GM23338 (cell line): ENCODE data around the gene XPO6. TPM values are rescaled to one million over a fixed set of nuclear protein-coding genes. Genes with fewer than 3 reads are reported as not detected.

Source experiments
- ATAC-seq: fragments of 200-7000 bp; cut with Tn5 transposase; 3 replicates; pipeline ENCODE4 v1.9.1; 2020
- DNase-seq: peaks from one replicate; pipeline ENCODE4 v3.0.0-alpha.2; 2015; ENCODE audit warnings: low spot score
- H2AFZ ChIP-seq: fragments of 200-600 bp; sonication (generic); 2 replicates; pipeline ENCODE4 v1.8.0; 2016; ENCODE audit warnings: antibody characterized with exemption, mild to moderate bottlenecking, moderate library complexity
- H3F3A ChIP-seq: fragments of 200-600 bp; sonication (generic); replicated peaks from 2 replicates; pipeline ENCODE4 v1.8.0; 2017; ENCODE audit warnings: antibody characterized with exemption, mixed run types, low read depth
- H3K27ac ChIP-seq: fragments of 200-600 bp; sonication (generic); 2 replicates; pipeline ENCODE4 v1.6.1; 2016; ENCODE audit warnings: low read depth
- H3K27me3 ChIP-seq: fragments of 200-600 bp; sonication (generic); 2 replicates; pipeline ENCODE4 v1.8.0; 2016; ENCODE audit warnings: mild to moderate bottlenecking, mixed run types, moderate library complexity; ENCODE audit not compliant: insufficient read depth
- H3K36me3 ChIP-seq: fragments of 200-600 bp; sonication (generic); 2 replicates; pipeline ENCODE4 v1.8.0; 2016; ENCODE audit warnings: mild to moderate bottlenecking; ENCODE audit not compliant: insufficient read depth
- H3K4me1 ChIP-seq: fragments of 200-600 bp; sonication (generic); 2 replicates; pipeline ENCODE4 v1.8.0; 2016; ENCODE audit warnings: mild to moderate bottlenecking, moderate library complexity; ENCODE audit not compliant: insufficient read depth
- H3K4me2 ChIP-seq: fragments of 200-600 bp; sonication (generic); 2 replicates; pipeline ENCODE4 v1.7.1; 2017; ENCODE audit warnings: mixed run types
- H3K4me3 ChIP-seq: fragments of 200-600 bp; sonication (generic); 2 replicates; pipeline ENCODE4 v1.6.1; 2016; ENCODE audit warnings: mixed run types
- H3K79me2 ChIP-seq: fragments of 200-600 bp; sonication (generic); replicated peaks from 2 replicates; pipeline ENCODE4 v1.8.0; 2017; ENCODE audit warnings: mild to moderate bottlenecking; ENCODE audit not compliant: insufficient read depth
- H3K9me2 ChIP-seq: fragments of 200-600 bp; sonication (generic); 2 replicates; pipeline ENCODE4 v1.8.0; 2017; ENCODE audit not compliant: insufficient read depth
- H4K20me1 ChIP-seq: fragments of 200-600 bp; sonication (generic); replicated peaks from 2 replicates; pipeline ENCODE4 v1.8.0; 2017; ENCODE audit warnings: mild to moderate bottlenecking; ENCODE audit not compliant: insufficient read depth
- H3K27ac Mint-ChIP-seq: 2 replicates; pipeline ENCODE4 v1.8.0; 2020; ENCODE audit warnings: inconsistent platforms, mild to moderate bottlenecking, moderate library complexity, mixed read lengths
- H3K27me3 Mint-ChIP-seq: 3 replicates; pipeline ENCODE4 v1.8.0; 2022; ENCODE audit warnings: low read depth, mild to moderate bottlenecking, moderate library complexity, mixed read lengths, inconsistent platforms; ENCODE audit not compliant: insufficient read depth, poor library complexity
- H3K36me3 Mint-ChIP-seq: 3 replicates; pipeline ENCODE4 v1.8.0; 2021; ENCODE audit warnings: low read depth, mild to moderate bottlenecking, inconsistent platforms, moderate library complexity, mixed read lengths
- H3K4me1 Mint-ChIP-seq: 3 replicates; pipeline ENCODE4 v1.8.0; 2020; ENCODE audit warnings: mild to moderate bottlenecking, inconsistent platforms, mixed read lengths
- H3K4me3 Mint-ChIP-seq: 3 replicates; pipeline ENCODE4 v1.8.0; 2021; ENCODE audit warnings: moderate library complexity, mild to moderate bottlenecking, inconsistent platforms, mixed read lengths
- H3K9me3 Mint-ChIP-seq: 3 replicates; pipeline ENCODE4 v1.8.0; 2020; ENCODE audit warnings: moderate library complexity, mild to moderate bottlenecking, inconsistent platforms, mixed read lengths
- ETS1 ChIP-seq: IDR thresholded peaks from 2 replicates; pipeline ENCODE4 v1.6.1; 2016; ENCODE audit warnings: antibody characterized with exemption
- EZH2phosphoT487 ChIP-seq: fragments of 200-600 bp; sonication (generic); IDR thresholded peaks from one replicate; pipeline ENCODE4 v1.8.1; 2018; ENCODE audit warnings: antibody characterized with exemption; ENCODE audit not compliant: unreplicated experiment
- JUNB ChIP-seq: IDR thresholded peaks from one replicate; pipeline ENCODE4 v1.6.1; 2016; ENCODE audit warnings: antibody characterized with exemption; ENCODE audit not compliant: unreplicated experiment
- NANOG ChIP-seq: IDR thresholded peaks from 2 replicates; pipeline ENCODE4 v1.6.1; 2016; ENCODE audit warnings: antibody characterized with exemption, borderline replicate concordance
- POLR2AphosphoS5 ChIP-seq: IDR thresholded peaks from 2 replicates; pipeline ENCODE4 v1.6.1; 2016; ENCODE audit warnings: antibody characterized with exemption, low read depth
- REST ChIP-seq: IDR thresholded peaks from one replicate; pipeline ENCODE4 v1.6.1; 2018; ENCODE audit warnings: antibody characterized with exemption; ENCODE audit not compliant: unreplicated experiment
- STAT1 ChIP-seq: IDR thresholded peaks from one replicate; pipeline ENCODE4 v1.6.1; 2016; ENCODE audit warnings: antibody characterized with exemption; ENCODE audit not compliant: unreplicated experiment
- ZNF331 ChIP-seq: fragments of 250-450 bp; sonication (Bioruptor Pico); IDR thresholded peaks from 2 replicates; pipeline ENCODE4 v1.5.0; 2020; ENCODE audit warnings: low read depth, mild to moderate bottlenecking, moderate library complexity
- polyA plus RNA-seq: library from polyadenylated mRNA; unstranded; fragments of >200 nt; fragmentation: Nextera tagmentation; extraction: Ambion mirVana; gene quantifications from 2 replicates; pipeline ENCODE4 v1.2.1, GENCODE V29; 2016
- total RNA-seq: library from RNA; depleted of rRNA; stranded (reverse); fragments of >200 nt; shearing (Covaris generic); gene quantifications from 2 replicates; pipeline ENCODE4 v1.2.3, GENCODE V29; 2014
- TF ChIP-seq, protein P1 (sequence below), 2 experiments: fragments of 200-600 bp in 1 of 2; sonication (generic) in 1 of 2; conservative IDR thresholded peaks; 2 replicates each; pipeline versions ENCODE4 v1.5.1 to v1.6.1; 2016 to 2017; ENCODE audit warnings: antibody characterized with exemption in 2 of 2, low read depth in 2 of 2, mild to moderate bottlenecking in 2 of 2, moderate library complexity in 1 of 2

Gene XPO6
- total and polyA plus RNA-seq, 2 experiments from 2014 or later, result 83.9 to 178 TPM

DNA sequence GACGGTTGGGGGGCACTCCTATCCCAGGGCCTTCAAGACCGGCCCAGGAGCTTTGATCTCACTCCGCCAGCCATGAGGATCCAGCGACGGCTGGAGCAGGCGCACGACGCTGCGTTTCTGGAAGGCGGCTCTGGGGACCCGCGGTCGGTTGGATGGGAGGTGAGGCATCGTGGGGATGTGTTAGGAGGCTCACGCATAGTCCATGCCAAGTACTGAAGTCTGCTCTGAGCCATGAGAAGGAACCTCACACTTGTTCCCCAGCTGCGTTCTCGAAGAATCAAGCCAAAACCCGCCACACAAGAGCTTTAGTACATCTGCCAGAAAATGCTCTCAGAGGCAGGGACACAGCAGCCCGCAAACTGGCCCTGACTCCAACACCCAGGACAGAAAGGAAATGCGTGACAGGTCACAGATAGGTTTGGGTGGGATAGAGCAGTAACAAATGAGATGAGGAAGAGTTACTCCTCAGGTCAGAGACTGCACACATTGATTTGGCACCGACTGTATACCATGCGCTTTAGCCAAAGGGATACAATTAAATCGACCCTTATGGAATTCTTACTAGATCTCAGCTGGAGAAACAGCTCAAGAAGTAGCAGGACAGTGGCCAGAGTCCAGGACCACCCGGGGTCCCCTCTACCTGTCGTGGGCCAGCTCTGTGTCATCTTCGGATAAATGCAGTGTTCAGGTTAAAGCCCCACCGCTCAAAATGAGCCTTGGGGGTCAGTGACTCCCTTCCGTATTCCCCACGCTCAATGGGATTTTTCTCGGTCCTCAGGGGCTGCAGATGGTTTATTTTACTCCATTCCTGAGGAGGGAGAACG lies 141.6 kb downstream of the XPO6 start (continued):
- no peak for TF ChIP-seq STAT1

- Histone ChIP-seq H3K79me2 (no peaks in the 10 kb centered on the region), H3K4me2 (no peak overlapping the region), H4K20me1 (no peaks in the 10 kb centered on the region), H3K4me1 (no peaks in the 10 kb centered on the region), H3K9me2 (no peaks in the 10 kb centered on the region), H3K4me3 (no peak overlapping the region), H3F3A (no peaks in the 10 kb centered on the region), H2AFZ (no peak overlapping the region), H3K36me3 (no peaks in the 10 kb centered on the region), H3K27ac (no peak overlapping the region), H3K27me3 (peaks cover 18% of the 10 kb centered on the region)
- no peaks in the 10 kb centered on the region for H3K4me1 Mint-ChIP-seq
- no peak overlapping the region for H3K27ac Mint-ChIP-seq
- H3K27me3 Mint-ChIP-seq, result peaks cover 16% of the 10 kb centered on the region
- no peak for ATAC-seq
- H3K4me3 Mint-ChIP-seq, result no peak overlapping the region
- DNase-seq, result no peak
- TF ChIP-seq NANOG (no peak), EZH2phosphoT487 (no peak), POLR2AphosphoS5 (no peak), REST (no peak)
- TF ChIP-seq, protein P1, sequence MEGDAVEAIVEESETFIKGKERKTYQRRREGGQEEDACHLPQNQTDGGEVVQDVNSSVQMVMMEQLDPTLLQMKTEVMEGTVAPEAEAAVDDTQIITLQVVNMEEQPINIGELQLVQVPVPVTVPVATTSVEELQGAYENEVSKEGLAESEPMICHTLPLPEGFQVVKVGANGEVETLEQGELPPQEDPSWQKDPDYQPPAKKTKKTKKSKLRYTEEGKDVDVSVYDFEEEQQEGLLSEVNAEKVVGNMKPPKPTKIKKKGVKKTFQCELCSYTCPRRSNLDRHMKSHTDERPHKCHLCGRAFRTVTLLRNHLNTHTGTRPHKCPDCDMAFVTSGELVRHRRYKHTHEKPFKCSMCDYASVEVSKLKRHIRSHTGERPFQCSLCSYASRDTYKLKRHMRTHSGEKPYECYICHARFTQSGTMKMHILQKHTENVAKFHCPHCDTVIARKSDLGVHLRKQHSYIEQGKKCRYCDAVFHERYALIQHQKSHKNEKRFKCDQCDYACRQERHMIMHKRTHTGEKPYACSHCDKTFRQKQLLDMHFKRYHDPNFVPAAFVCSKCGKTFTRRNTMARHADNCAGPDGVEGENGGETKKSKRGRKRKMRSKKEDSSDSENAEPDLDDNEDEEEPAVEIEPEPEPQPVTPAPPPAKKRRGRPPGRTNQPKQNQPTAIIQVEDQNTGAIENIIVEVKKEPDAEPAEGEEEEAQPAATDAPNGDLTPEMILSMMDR (conservative IDR thresholded peaks at IDR 0.05; ENCODE audit: low read depth in 2 of 2), result no peak
- no peaks in the 10 kb centered on the region for H3K36me3 Mint-ChIP-seq
- H3K9me3 Mint-ChIP-seq, result no peaks in the 10 kb centered on the region
Observed at GRCh38 chr16:28068976-28069375, 142.8 kb downstream of the XPO6 start.

DNA sequence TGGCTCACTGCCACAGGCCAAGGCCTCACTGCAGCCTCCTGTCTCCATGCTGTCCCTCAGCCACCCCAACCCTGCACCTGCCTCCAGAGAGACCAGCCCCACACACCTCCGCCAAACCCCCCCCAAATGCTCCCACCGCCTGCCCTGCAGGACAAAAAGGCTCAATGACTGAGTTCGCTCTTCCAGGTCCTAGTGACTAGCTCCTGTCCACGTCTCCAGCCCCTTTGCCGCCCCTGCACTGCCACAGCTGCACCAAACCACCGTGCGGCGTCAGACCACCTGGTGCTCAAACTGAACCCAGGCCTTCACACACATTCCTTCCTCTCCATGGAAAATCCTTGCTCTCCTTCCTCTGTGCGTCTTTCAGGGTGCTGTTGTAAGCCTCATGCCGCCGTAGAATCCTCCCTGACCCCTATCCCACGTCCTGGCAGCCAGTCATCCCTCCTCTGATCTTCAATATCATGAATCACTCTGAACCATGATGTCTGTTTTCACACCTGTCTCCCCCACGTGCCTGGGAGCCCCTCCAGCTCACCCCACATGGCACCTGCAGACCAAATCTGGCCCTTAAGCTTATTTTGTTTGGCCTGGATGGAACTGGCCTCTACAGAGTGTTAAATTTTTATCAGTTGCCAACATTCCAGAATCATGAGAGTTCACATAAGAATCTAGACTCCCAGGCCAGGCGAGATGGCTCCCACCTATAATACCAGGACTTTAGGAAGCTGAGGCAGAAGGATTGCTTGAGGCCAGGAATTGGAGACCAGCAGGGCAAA lies 144.0 kb downstream of the XPO6 start:
- Mint-ChIP-seq H3K4me1 (no peaks in the 10 kb centered on the region), H3K9me3 (no peaks in the 10 kb centered on the region), H3K36me3 (no peaks in the 10 kb centered on the region), H3K27ac (no peak overlapping the region), H3K27me3 (peaks cover 19% of the 10 kb centered on the region), H3K4me3 (no peak overlapping the region)
- Histone ChIP-seq H3K4me2 (no peak overlapping the region), H3K79me2 (no peaks in the 10 kb centered on the region), H3K27me3 (peaks cover 28% of the 10 kb centered on the region), H3K4me3 (no peak overlapping the region), H3K36me3 (no peaks in the 10 kb centered on the region), H3K9me2 (no peaks in the 10 kb centered on the region), H3K4me1 (no peaks in the 10 kb centered on the region), H4K20me1 (no peaks in the 10 kb centered on the region), H3K27ac (no peak overlapping the region), H3F3A (no peaks in the 10 kb centered on the region), H2AFZ (no peak overlapping the region)
- ATAC-seq (no peak), DNase-seq (no peak)
- no peak for TF ChIP-seq ETS1
- no peak for TF ChIP-seq ZNF331 (CRISPR knock-in tag)
- no peak for TF ChIP-seq JUNB
- no peak for TF ChIP-seq EZH2phosphoT487
